HG03565 (cell line): ENCODE measurements around the gene ACTR8.

Experiments
- ATAC-seq: cut with Tn5 transposase; IDR thresholded peaks from one replicate; pipeline ENCODE4 v1.9.1; 2021; ENCODE audit warnings: mild to moderate bottlenecking, moderate library complexity; ENCODE audit not compliant: unreplicated experiment

The ACTR8 gene

DNA sequence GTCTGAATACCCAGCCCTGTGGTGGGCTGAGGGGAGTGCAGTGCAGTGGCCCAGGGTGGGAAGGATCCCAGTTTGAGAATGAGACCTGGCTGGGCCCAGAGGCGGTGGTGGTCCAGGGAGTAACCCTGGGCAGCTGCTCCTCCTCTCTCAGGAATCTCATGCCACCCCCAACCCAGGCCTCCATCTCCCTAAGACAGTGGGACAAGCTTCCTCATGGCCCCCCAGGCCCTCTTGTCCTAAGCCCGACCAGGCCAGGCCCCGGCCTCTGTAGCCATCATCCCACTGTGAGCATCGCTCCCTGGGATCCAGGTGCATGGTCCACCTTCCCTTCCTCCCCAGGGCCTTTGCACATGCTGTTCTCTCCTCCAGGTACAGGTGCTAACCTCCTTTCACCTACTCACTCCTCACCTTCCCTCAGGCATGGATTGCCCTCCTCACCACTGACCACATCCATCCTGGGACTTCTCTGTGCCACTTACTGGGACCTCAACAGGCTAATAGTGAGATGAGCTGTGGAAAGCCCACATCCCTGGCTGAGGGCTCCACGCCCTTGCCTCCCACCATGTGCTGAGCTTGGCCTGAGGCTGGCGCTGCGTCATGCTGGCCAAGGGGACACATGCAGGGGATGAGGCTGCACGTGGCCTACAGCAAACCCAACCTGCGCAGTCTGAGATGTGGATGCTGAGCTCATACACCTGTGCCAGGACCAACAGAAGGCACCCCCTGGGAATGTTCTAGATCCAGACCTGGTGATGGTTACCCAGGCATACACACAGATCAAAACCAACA is 45.7 kb downstream of the ACTR8 start:
- ATAC-seq, result no peak

DNA sequence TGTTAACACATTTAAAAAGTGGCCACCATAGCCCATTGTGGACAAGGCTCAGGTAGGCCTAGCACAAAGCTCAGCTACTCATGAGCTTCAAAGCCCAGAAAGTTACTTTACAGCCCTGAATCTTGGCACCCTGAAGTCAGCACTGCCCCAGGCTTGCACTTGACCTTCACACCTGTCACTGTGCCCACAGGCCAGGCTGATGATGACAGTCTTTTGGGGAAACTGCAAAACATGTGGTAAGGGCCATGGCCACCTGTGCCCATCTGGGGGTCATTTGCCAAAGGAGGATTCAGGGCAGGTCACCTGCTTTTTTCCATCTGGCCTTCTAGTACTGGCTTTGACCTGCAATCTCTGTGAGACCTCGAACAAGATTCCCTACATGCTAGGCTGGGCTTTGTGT is 46.7 kb downstream of the ACTR8 start:
- no peak for ATAC-seq

DNA sequence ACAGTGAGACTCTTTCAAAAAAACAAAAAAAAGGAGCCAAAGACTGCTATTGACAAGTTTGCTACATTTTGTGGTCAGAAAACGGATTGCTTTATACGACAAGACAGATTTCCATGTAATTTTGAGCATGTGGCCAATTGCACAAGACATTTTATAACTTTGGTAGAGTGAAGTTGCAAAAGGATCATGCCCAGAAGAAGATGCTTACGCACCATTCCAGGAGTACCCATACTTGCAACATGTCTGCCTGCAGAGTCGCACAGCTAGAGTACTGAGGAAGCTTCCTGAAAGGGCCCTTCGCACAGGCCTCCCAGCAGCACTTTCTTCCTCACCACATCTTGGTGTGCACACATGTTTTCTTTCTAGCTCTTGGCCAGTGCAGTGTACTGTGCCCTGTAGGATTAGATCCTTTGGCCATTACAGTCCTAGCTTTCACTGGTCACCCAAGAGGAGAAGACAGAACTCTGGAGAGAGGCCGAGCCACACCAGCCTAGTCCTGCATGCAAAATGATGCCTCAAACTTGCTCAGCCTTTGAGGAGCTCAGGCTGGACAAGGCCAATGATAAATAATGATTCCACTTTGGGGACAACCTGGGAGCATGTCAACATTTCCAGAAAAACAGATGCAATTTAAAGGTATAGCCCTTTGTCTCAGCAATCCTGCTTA is 47.4 kb downstream of the ACTR8 start:
- no peak for ATAC-seq

DNA sequence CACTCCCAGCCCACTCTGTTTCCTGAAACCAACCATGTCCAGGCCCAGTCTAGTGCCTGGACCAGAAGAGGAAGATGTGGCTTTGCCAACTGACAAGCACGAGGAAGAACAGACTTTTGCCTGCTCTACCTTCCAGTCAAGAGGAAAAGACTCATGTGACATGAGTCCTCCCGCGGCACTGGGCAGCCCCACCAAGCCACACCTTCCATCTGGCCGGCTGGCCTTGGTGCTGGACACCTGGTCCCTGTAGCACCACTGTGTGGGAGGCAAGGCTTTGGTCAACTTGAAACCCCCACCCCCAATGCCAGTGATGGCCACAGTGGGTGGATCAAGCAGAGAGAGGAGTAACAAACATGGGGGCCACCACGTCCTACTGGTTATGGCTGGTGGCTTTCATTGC is 48.3 kb downstream of the ACTR8 start:
- no peak for ATAC-seq

DNA sequence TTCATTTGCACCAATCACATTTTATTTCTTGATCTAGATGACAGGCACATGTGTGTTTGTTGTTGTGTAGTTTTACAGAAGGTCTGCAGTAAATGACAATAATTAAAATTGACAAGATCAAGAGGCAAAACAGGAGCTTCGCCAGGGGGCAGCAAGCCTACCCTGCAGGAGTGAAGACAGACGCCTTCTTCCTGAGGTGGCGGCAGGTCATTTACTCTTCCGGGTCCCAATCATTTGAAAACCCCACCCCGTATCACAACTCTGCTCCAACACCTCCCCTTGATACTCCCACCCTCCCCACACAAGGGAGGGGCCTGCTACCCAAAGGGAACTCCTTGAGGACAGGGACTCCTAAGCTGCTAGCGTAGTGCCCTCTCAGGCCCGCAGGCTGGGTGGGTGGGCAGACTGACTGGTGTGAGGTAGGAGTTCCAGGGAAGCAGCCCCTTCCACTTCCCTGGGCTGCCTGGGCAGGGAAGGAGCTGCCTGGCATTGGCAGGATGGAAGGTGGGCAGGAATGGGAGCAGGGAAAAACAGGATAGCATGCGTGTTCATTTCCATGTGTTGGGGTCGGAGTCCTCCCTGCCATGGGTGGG is 48.8 kb downstream of the ACTR8 start:
- no peak for ATAC-seq

DNA sequence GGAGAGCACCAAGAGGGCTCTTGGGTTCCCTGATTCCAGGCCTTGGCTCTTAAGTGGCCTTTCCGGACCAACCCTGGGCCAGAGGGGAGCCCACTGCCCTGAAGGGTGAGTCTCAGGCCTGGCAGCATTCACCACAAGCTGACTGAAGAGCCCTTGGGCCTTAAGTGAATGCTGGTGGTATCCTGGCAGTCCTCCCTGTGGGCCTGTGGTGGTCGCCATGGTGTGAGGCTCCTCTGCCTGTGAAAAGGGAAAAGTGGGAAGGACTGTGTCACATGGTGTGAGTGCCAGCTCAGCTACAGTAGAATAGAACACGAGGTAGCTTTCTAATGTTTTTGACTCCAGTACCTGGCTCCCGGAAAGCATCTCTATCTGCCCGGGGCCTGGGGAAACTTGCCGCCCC is 51.0 kb downstream of the ACTR8 start:
- ATAC-seq, result no peak

DNA sequence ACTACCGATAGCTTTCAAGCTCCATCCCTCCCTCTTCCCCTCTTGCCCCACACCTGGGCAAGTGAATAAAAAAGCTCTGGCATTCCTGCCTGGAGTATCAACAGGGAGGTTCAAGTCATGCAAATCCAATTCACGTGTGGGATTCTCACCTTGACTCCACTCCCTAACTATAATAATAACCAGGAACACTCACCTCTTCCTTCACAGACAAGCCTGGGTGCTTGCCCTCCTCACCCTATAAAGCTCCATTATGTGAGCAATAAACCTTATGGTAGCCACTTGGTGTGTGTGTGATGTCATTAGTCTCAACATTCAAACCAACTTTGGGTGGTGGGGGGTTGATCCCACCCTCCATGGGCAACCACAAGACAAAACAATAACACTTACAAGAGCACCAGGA is 52.3 kb downstream of the ACTR8 start:
- no peak for ATAC-seq

DNA sequence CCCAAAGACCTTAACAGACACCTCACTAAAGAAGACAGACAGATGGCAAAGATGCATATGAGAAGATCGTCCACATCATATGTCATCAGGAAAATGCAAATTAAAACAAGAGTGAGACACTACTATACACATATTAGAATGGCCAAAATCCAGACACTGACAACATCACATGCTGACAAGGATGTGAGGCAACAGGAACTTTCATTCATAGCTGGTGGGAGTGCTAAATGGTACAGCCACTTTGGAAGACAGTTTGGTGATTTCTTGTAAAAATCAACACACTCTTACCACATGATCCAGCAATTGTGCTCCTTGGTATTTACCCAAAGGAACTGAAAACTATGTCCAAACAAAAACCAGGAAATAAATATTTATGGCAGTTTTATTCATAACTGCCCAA is 53.4 kb downstream of the ACTR8 start:
- ATAC-seq, result no peak

- no peak for ATAC-seq
These were observed 55.9 kb downstream of the ACTR8 start for GRCh38 chr3:53826048-53826447.

- no peak for ATAC-seq
These were observed 57.2 kb downstream of the ACTR8 start for GRCh38 chr3:53824795-53825194.

- ATAC-seq, result no peak
These were observed 57.8 kb downstream of the ACTR8 start for GRCh38 chr3:53823956-53824657.

GRCh38 chr3:53823026-53823955 is 58.7 kb downstream of the ACTR8 start:
- ATAC-seq, result no peak

GRCh38 chr3:53822331-53822741 is 59.6 kb downstream of the ACTR8 start:
- no peak for ATAC-seq

- ATAC-seq, result no peak
These were observed 60.3 kb downstream of the ACTR8 start for GRCh38 chr3:53821631-53822121.

- no peak for ATAC-seq
These were observed 61.0 kb downstream of the ACTR8 start for GRCh38 chr3:53820756-53821580.

GRCh38 chr3:53820084-53820483 is 61.9 kb downstream of the ACTR8 start:
- ATAC-seq, result no peak

DNA sequence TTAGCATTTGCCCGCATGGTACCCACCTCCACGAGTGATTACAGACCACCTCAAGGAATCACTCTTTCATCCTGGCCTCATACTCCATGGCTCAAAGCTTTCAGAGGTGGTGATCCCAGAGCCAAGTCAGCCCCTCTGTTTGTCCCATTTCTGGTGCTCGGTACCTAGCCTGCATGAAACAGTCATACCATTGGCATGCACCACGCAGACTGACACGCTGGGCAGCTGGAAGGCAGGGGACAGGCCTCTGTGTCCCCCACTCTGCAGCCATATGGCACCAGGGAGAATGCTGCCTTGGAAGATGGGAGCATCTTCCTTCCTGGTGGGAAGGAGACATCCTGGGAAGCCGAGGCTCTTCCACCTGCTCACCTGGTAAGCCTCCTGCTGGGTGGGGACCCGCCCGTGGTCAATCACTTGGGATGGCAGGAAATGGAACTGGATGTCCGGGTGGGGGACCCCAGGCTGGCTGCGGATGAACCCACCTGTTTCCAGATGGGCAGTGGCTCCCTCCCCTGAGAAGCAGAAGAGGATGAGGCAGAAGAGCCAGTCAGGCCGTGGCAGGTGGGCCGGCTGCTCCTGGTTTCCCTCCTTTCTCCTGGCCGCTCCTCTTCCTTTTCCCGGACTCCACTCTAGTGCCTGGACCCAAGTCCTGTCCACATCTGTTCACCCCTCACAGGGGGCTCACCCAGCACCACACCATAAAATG is 62.6 kb downstream of the ACTR8 start:
- ATAC-seq, result no peak

GRCh38 chr3:53818221-53819162 is 63.5 kb downstream of the ACTR8 start:
- ATAC-seq, result no peak
